NOMO-1 treated with DMSO at 0.1 percent for 48 hours (cell line): ENCODE measurements around the gene RAB5A.
"Not testable (repeated sequence)": the region's sequence is repeated elsewhere in the genome, so short reads cannot be mapped to it uniquely, and the experiment has no call there.

Experiments
- DNase-seq: peaks from one replicate; lab custom pipeline; 2025; ENCODE audit not compliant: unreplicated experiment; lab: John Stamatoyannopoulos, UW

The RAB5A gene

DNA sequence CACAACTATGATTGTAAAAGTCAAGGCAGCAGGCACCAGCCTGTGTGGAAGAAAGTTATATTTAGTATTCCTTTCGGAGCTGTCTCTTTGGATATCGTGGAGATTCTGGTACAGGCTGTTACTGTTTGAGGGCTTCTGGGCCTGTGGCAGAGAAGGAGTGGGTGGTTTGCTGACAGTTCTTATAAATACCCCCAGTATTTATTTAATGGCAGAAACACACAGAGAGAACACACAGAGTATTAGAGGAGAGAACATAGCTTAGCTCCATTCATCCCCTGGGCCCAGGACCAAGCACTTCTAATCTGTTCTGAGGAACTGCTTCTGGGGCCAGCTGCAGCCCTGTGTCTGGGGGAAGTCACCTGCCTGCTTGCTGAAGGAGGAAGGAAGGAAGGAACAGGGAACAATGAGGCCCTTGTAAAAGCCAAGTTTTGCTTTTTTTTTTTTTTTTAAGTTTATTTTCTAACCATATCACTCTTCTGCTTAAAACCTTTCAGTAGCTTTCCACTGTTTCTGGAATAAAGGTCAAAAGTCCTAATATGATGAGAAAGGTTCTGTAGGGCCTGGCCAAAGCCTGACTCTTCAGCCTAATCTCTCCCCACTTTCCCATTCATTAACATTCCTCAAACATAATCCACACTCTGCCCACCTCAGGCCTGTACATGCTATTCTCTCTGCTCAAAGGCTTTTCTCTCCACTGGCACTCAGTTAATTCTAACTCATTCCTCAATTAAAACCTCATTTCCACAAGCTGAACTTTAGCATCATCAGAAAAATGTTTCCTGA lies 76.9 kb downstream of the RAB5A start:
- DNase-seq, result peak; percentile 24

DNA sequence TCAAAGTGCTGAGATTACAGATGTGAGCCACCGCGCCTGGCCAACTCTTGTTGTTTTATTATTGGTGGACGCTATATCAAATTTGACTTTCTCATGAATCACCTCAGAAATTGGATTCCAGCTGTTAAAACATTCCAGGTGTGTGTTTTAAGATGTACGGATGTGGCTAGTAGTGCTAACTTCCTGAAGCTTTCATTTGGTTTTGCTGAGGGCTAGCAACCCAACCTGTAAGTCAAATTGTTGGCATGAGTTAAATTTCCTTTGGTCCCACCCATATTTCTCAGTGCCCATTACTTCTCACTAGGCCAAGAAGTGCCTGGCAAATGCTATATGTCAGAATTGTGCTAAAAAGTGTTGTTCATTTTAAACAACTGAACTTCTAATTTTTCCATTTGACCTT lies 80.2 kb downstream of the RAB5A start:
- DNase-seq, result no peak

DNA sequence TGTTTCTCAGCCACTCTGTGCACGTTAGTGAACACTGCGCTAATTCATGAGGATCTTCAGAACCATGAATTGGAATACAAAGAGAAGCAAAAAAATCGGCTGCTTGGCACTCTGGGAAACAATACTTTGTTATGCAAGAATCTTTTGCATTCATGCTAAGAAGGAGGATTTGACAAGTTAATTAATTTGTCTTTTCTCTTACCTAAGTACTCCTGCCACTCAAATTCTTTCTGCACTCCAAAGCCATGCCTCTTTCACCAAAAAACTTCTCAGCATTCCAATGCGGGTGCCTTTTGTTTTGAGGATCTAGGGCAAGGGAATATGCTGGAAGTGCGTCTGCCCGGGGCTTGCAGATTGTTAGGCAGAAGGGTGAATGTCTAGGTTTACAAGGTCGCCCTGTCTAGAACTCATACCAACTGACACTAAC lies 82.0 kb downstream of the RAB5A start:
- no peak for DNase-seq

GRCh38 chr3:20031939-20032338 lies 85.0 kb downstream of the RAB5A start:
- DNase-seq, result not testable (repeated sequence)
